Right lobe of liver (tissue), 6 donors: ENCODE measurements around the gene HRH2. TPM values are rescaled to one million over a fixed set of nuclear protein-coding genes. Genes with fewer than 3 reads are reported as not detected.
A peak's percentile ranks its signal among the peaks of the same experiment; 100 is the strongest.

ENCODE experiments used
- ATAC-seq, 4 donors: fragments of 200-7000 bp; cut with Tn5 transposase; one replicate each; pipeline ENCODE4 v1.9.1; 2020; ENCODE audit warnings: mild to moderate bottlenecking in 4 of 4, moderate library complexity in 4 of 4
- DNase-seq, 3 donors: peaks; one replicate each; pipeline ENCODE4 v3.0.0-alpha.2; 2020
- H3K27ac ChIP-seq, 3 donors: fragments of 200-600 bp; one replicate each; pipeline ENCODE4 v1.8.0; 2022
- H3K27me3 ChIP-seq, 2 donors: fragments of 200-600 bp; one replicate each; pipeline ENCODE4 v1.8.0; 2022
- H3K36me3 ChIP-seq, 4 donors: fragments of 200-600 bp; sonication (generic) in 1 of 4; one replicate each; pipeline versions ENCODE4 v1.5.1 to v1.8.0; 2017 to 2022; ENCODE audit warnings: control low read depth in 1 of 4
- H3K4me1 ChIP-seq, 4 donors: fragments of 200-600 bp; sonication (generic) in 1 of 4; one replicate each; pipeline versions ENCODE4 v1.5.1 to v1.8.0; 2017 to 2022; ENCODE audit warnings: control low read depth in 1 of 4
- H3K4me3 ChIP-seq, 3 donors: fragments of 200-600 bp; one replicate each; pipeline ENCODE4 v1.8.0; 2022
- H3K9me3 ChIP-seq, 4 donors: fragments of 200-600 bp; sonication (generic) in 1 of 4; one replicate each; pipeline versions ENCODE4 v1.5.1 to v1.8.0; 2017 to 2022; ENCODE audit warnings: control low read depth in 1 of 4
- POLR2A ChIP-seq: fragments of 450-650 bp; IDR thresholded peaks from one replicate; pipeline ENCODE4 v1.6.1; 2017; ENCODE audit warnings: antibody characterized with exemption, mild to moderate bottlenecking
- WGBS: methylation state at CpG from one replicate; pipeline ENCODE4 v1.1.6; 2018; ENCODE audit warnings: low coverage, low lambda C conversion rate; ENCODE audit not compliant: insufficient coverage; ENCODE audit errors: missing lambda C conversion rate; 5-methylcytosine and 5-hydroxymethylcytosine counted together
- intact Hi-C, 2 donors: fragments of 100-400 bp; cut with DNase I; formaldehyde crosslinking; loops; one replicate each; pipeline versions ENCODE4 v1.11.2 to v1.14.1; 2022
- total RNA-seq, 6 experiments: library from RNA; depleted of rRNA in 2 of 6; stranded (reverse); fragments of >200 nt in 2 of 6; fragmentation: NEBNext Ultra II Directional in 3 of 6; extraction: Animal tissue kit (Norgen Biotek cat#: 25700) in 3 of 6; gene quantifications; one replicate each; pipeline versions ENCODE4 v1.1.0 to v1.2.4, GENCODE V29; 2016 to 2023
- TF ChIP-seq, protein P1 (sequence below), 4 donors: fragments of 200-600 bp in 3 of 4; fragments of 450-650 bp in 1 of 4; IDR thresholded peaks; one replicate each; pipeline versions ENCODE4 v1.5.1 to v1.8.0; 2016 to 2022; ENCODE audit warnings: antibody characterized with exemption in 4 of 4, mild to moderate bottlenecking in 2 of 4
- donor health status: DM: no; HTN: yes; CAD: no.
- donor health status: DM: no; HTN: no; CAD: no.
- donor health status: DM: no; HTN: no; CAD: no.
- donor health status: DM: no; HTN: yes; CAD: no.
- donor health status: DM: no; HTN: yes; CAD: no.

HRH2 gene
- total RNA-seq, 6 experiments from 2014 or later = 0.29 to 2.5 (median 0.87) TPM

DNA sequence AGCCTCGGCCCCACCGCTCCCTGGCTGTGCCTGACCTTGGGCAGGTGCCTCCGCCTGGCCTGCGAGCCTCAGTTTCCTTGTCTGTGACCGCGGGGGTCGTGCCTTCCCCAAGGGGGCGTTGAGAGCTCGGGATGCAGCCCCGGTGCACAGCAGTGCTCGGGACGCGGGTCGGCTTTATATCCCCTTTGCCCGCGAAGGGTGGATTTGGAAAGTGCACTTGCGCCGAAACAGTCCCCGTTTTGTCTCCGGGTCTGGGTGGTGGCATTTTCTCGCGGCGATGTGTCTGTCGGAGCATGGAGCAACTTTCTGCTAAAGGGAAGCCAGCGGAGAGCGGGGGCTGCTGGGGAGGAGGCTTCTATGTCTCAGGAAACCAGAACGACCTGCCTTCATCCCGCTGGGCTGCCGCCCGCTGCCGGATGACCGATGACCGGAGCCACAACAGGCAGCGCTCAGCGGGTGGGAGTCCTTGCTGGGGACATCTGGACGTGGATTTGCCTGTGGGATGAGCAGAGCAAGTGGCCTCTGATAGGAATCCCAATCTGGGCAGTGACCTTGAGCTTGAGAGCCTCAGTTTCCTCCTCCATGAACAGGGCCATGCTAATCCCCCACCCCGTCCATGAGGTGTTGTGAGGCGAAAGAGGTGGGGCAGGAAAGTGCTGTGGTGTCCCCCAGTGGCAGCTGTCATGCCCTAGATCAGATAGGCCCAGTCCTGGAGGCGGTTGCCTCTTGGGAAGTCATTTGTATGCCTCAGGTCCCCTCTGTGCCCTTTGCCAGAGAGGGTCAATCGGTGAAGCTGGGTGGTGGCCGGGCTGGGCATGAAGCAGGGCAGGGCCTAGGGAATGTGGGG, 651 bp downstream of the HRH2 start:
- H3K4me3 ChIP-seq = peak overlapping the region; percentile 2 to 42 (median 4)
- H3K4me1 ChIP-seq = peaks cover 0 to 4% (median 0%) of the 10 kb centered on the region in 4 donors
- no peaks in the 10 kb centered on the region for H3K9me3 ChIP-seq
- TF ChIP-seq, protein P1, sequence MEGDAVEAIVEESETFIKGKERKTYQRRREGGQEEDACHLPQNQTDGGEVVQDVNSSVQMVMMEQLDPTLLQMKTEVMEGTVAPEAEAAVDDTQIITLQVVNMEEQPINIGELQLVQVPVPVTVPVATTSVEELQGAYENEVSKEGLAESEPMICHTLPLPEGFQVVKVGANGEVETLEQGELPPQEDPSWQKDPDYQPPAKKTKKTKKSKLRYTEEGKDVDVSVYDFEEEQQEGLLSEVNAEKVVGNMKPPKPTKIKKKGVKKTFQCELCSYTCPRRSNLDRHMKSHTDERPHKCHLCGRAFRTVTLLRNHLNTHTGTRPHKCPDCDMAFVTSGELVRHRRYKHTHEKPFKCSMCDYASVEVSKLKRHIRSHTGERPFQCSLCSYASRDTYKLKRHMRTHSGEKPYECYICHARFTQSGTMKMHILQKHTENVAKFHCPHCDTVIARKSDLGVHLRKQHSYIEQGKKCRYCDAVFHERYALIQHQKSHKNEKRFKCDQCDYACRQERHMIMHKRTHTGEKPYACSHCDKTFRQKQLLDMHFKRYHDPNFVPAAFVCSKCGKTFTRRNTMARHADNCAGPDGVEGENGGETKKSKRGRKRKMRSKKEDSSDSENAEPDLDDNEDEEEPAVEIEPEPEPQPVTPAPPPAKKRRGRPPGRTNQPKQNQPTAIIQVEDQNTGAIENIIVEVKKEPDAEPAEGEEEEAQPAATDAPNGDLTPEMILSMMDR (IDR thresholded peaks at IDR 0.05) = no peak
- TF ChIP-seq POLR2A = no peak
- no peaks in the 10 kb centered on the region for H3K36me3 ChIP-seq
- 7% methylated on average over 11 of the region's 41 CpGs for WGBS
- intact Hi-C loops = no loop called here
- peak in 3 of 4 donors; percentile 5 to 35 (median 17) for ATAC-seq
- DNase-seq = peak in 1 of 3 donors; percentile 43
- no peak overlapping the region for H3K27ac ChIP-seq
- H3K27me3 ChIP-seq = no peaks in the 10 kb centered on the region

DNA sequence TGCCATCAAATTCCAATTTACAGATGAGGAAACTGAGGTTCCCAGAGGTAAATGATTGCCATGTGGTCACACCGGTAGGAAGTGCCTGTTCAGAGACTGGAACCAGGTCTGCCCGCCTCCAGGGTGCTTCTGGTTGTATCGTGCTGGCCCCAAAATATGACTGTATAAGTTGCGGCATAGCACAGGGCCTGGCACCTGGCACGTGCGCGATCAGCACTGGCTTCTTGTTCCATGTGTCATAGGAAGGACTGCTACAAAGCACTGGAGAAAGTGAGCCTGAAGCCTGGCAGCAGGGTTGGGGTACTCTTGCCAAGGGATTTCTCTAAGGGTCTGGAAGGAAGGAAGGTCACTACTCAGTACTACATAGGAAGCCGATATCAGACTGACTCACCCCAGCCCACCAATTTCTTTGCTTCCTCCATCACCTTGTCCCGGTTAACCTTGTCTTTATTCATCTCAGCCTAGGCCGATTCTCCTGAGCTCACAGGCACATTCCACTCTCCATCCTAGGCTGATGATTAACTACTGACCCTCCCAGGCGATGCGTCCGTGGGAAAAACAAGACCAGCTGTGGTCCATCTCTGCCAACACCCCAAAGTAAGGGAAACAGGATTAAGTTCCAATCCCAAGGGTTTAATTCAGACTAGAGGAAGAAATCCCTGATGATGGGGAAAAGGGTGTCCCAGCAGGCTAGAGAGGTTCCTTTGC, 1.8 kb downstream of the HRH2 start:
- Histone ChIP-seq H3K4me1 (peaks cover 0 to 4% (median 0%) of the 10 kb centered on the region in 4 donors), H3K4me3 (no peak overlapping the region), H3K36me3 (no peaks in the 10 kb centered on the region), H3K9me3 (no peaks in the 10 kb centered on the region), H3K27me3 (no peaks in the 10 kb centered on the region), H3K27ac (no peak overlapping the region)
- intact Hi-C loops = no loop called here
- DNase-seq (no peak), ATAC-seq (no peak)
- TF ChIP-seq POLR2A = no peak
- TF ChIP-seq, protein P1 (IDR thresholded peaks at IDR 0.05) = no peak
- 38% methylated on average over 7 of the region's 13 CpGs for WGBS

DNA sequence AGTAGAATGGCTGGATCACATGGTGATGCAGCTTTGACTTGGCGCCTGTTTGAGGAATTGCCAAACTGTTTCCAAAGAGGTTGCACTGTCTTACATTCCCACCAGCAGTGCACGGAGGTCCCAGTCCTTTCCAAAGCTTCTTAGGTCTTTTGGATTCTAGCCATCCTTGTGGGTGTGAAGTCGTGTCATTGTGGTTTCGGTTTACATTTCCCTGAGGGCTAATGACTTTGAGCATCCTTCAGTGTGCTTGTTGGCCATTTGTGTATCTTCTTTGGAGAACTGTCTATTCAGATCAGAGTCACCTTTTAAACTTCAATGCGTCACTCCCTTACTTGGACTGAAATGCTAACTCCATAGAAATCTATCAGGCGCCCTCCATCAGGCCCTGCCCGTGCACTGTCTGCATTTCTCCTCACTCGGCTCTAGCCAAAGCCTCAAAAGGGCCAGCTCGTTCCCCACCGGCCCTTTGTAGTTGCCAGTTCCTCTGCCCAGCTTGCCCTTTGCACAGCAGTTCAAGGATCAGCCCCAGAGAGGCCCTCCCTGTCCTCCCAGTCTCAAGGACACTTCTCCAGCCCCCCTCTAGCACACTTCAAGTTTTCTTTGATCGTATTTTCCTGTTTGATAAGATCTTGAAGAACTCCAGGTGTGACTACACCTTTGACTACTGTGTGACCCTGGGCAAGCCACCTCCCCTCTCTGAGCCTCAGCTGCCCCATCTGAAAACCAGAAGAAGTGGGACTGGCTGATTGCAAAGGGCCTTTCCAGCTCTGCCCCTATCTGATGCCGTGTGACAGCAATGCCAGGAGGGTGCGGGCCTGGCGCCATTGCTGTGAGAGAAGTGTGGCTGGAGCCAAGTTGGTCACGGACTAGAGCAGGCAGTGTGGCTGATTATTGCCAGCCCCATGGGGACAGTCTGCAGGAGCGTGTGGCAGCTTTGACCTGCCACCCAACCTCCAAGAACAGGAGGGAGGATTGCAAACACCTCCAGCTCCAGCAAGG, 5.6 kb downstream of the HRH2 start:
- no peak for ATAC-seq
- Histone ChIP-seq H3K9me3 (no peaks in the 10 kb centered on the region), H3K4me1 (no peaks in the 10 kb centered on the region), H3K36me3 (no peaks in the 10 kb centered on the region), H3K27ac (no peak overlapping the region), H3K4me3 (no peak overlapping the region), H3K27me3 (no peaks in the 10 kb centered on the region)
- WGBS = 46% methylated on average over 12 of the region's 16 CpGs
- no peak for DNase-seq
- intact Hi-C loops = no loop called here
- TF ChIP-seq, protein P1 (IDR thresholded peaks at IDR 0.05) = no peak
- no peak for TF ChIP-seq POLR2A

DNA sequence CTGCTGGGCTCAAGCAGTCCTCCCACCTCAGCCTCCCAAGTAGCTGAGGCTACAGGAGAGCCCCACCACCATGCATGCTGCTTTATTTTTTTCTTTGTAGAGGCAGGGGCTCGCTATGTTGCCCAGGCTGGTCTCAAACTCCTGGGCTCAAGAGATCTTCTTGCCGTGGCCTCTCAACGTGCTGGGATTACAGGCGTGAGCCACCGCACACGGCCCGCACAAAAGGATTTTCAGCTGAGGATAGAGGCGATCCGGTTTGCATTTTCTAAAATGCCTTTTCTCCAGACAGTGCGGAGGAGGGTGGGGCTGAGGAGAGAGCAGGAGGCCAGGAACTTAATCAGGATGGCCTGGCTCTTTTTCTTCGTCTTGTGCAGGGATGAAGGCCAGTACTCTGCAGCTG, 6.9 kb downstream of the HRH2 start:
- DNase-seq (no peak), ATAC-seq (no peak)
- no peaks in the 10 kb centered on the region for H3K36me3 ChIP-seq
- 63% methylated on average over 11 of the region's 11 CpGs for WGBS
- no peak for TF ChIP-seq POLR2A
- TF ChIP-seq, protein P1 (IDR thresholded peaks at IDR 0.05) = no peak
- no peaks in the 10 kb centered on the region for H3K9me3 ChIP-seq
- no peaks in the 10 kb centered on the region for H3K27me3 ChIP-seq
- H3K27ac ChIP-seq = no peak overlapping the region
- no peak overlapping the region for H3K4me3 ChIP-seq
- intact Hi-C loops = no loop called here
- no peaks in the 10 kb centered on the region for H3K4me1 ChIP-seq
